Measurements from ENCODE around the gene LHFPL6.

Gene LHFPL6

GRCh38 chr13:39321574-39321973, 281.4 kb downstream of the LHFPL6 start:
- H3K9ac ChIP-seq (ENCODE audit: low read length): no peak overlapping the region
- DNase-seq (ENCODE audit: low read depth): peak; percentile 78
- H3K9me3 ChIP-seq (ENCODE audit: control insufficient read depth, low read length): no peaks in the 10 kb centered on the region
- no peaks in the 10 kb centered on the region for H3K27me3 ChIP-seq (replicated peaks; ENCODE audit: control insufficient read depth, insufficient read depth, low read length)
- no peak overlapping the region for H3K4me3 ChIP-seq (ENCODE audit: low read length)
- H3K4me1 ChIP-seq (ENCODE audit: control insufficient read depth, insufficient read depth, low read length): peaks cover 73% of the 10 kb centered on the region
- H3K36me3 ChIP-seq (ENCODE audit: control insufficient read depth, insufficient read depth, low read length, severe bottlenecking): no peaks in the 10 kb centered on the region

GRCh38 chr13:39318161-39318560, 284.8 kb downstream of the LHFPL6 start:
- H3K9me3 ChIP-seq (ENCODE audit: control insufficient read depth, low read length): no peaks in the 10 kb centered on the region
- no peaks in the 10 kb centered on the region for H3K36me3 ChIP-seq (ENCODE audit: control insufficient read depth, insufficient read depth, low read length, severe bottlenecking)
- no peak overlapping the region for H3K4me3 ChIP-seq (ENCODE audit: low read length)
- H3K4me1 ChIP-seq (ENCODE audit: control insufficient read depth, insufficient read depth, low read length): peaks cover 60% of the 10 kb centered on the region
- no peak overlapping the region for H3K9ac ChIP-seq (ENCODE audit: low read length)
- DNase-seq (ENCODE audit: low read depth): no peak
- no peaks in the 10 kb centered on the region for H3K27me3 ChIP-seq (replicated peaks; ENCODE audit: control insufficient read depth, insufficient read depth, low read length)

- Histone ChIP-seq H3K36me3 (ENCODE audit: control insufficient read depth, insufficient read depth, low read length, severe bottlenecking) (no peaks in the 10 kb centered on the region), H3K4me1 (ENCODE audit: control insufficient read depth, insufficient read depth, low read length) (peaks cover 51% of the 10 kb centered on the region), H3K4me3 (ENCODE audit: low read length) (no peak overlapping the region), H3K9ac (ENCODE audit: low read length) (no peak overlapping the region), H3K9me3 (ENCODE audit: control insufficient read depth, low read length) (no peaks in the 10 kb centered on the region), H3K27me3 (replicated peaks; ENCODE audit: control insufficient read depth, insufficient read depth, low read length) (no peaks in the 10 kb centered on the region)
- DNase-seq (ENCODE audit: low read depth): peak; percentile 48
Measured at GRCh38 chr13:39317291-39317690, 285.7 kb downstream of the LHFPL6 start.

GRCh38 chr13:39315796-39316195, 287.2 kb downstream of the LHFPL6 start:
- Histone ChIP-seq H3K36me3 (ENCODE audit: control insufficient read depth, insufficient read depth, low read length, severe bottlenecking) (no peaks in the 10 kb centered on the region), H3K4me1 (ENCODE audit: control insufficient read depth, insufficient read depth, low read length) (peaks cover 44% of the 10 kb centered on the region), H3K27me3 (replicated peaks; ENCODE audit: control insufficient read depth, insufficient read depth, low read length) (no peaks in the 10 kb centered on the region), H3K9me3 (ENCODE audit: control insufficient read depth, low read length) (no peaks in the 10 kb centered on the region), H3K4me3 (ENCODE audit: low read length) (no peak overlapping the region), H3K9ac (ENCODE audit: low read length) (no peak overlapping the region)
- DNase-seq (ENCODE audit: low read depth): no peak

GRCh38 chr13:39313721-39314120, 289.3 kb downstream of the LHFPL6 start:
- Histone ChIP-seq H3K36me3 (ENCODE audit: control insufficient read depth, insufficient read depth, low read length, severe bottlenecking) (no peaks in the 10 kb centered on the region), H3K27me3 (replicated peaks; ENCODE audit: control insufficient read depth, insufficient read depth, low read length) (no peaks in the 10 kb centered on the region), H3K9ac (ENCODE audit: low read length) (no peak overlapping the region), H3K4me1 (ENCODE audit: control insufficient read depth, insufficient read depth, low read length) (peaks cover 31% of the 10 kb centered on the region), H3K4me3 (ENCODE audit: low read length) (no peak overlapping the region), H3K9me3 (ENCODE audit: control insufficient read depth, low read length) (no peaks in the 10 kb centered on the region)
- DNase-seq (ENCODE audit: low read depth): no peak

GRCh38 chr13:39312596-39312995, 290.4 kb downstream of the LHFPL6 start:
- no peaks in the 10 kb centered on the region for H3K27me3 ChIP-seq (replicated peaks; ENCODE audit: control insufficient read depth, insufficient read depth, low read length)
- H3K4me1 ChIP-seq (ENCODE audit: control insufficient read depth, insufficient read depth, low read length): peaks cover 22% of the 10 kb centered on the region
- no peak overlapping the region for H3K4me3 ChIP-seq (ENCODE audit: low read length)
- H3K9ac ChIP-seq (ENCODE audit: low read length): no peak overlapping the region
- no peaks in the 10 kb centered on the region for H3K9me3 ChIP-seq (ENCODE audit: control insufficient read depth, low read length)
- DNase-seq (ENCODE audit: low read depth): no peak
- no peaks in the 10 kb centered on the region for H3K36me3 ChIP-seq (ENCODE audit: control insufficient read depth, insufficient read depth, low read length, severe bottlenecking)

GRCh38 chr13:39311619-39312018, 291.4 kb downstream of the LHFPL6 start:
- Histone ChIP-seq H3K4me3 (ENCODE audit: low read length) (no peak overlapping the region), H3K36me3 (ENCODE audit: control insufficient read depth, insufficient read depth, low read length, severe bottlenecking) (no peaks in the 10 kb centered on the region), H3K4me1 (ENCODE audit: control insufficient read depth, insufficient read depth, low read length) (peaks cover 12% of the 10 kb centered on the region), H3K27me3 (replicated peaks; ENCODE audit: control insufficient read depth, insufficient read depth, low read length) (no peaks in the 10 kb centered on the region), H3K9me3 (ENCODE audit: control insufficient read depth, low read length) (no peaks in the 10 kb centered on the region), H3K9ac (ENCODE audit: low read length) (no peak overlapping the region)
- DNase-seq (ENCODE audit: low read depth): peak; percentile 39

- Histone ChIP-seq H3K4me3 (ENCODE audit: low read length) (no peak overlapping the region), H3K9me3 (ENCODE audit: control insufficient read depth, low read length) (no peaks in the 10 kb centered on the region)
- no peak for DNase-seq (ENCODE audit: low read depth)
Measured at GRCh38 chr13:39310961-39311360, 292.0 kb downstream of the LHFPL6 start.

GRCh38 chr13:39306639-39307589, 296.1 kb downstream of the LHFPL6 start:
- Histone ChIP-seq H3K4me1 (ENCODE audit: control insufficient read depth, insufficient read depth, low read length) (peaks cover 8% of the 10 kb centered on the region), H3K4me3 (ENCODE audit: low read length) (no peak overlapping the region), H3K9me3 (ENCODE audit: control insufficient read depth, low read length) (no peaks in the 10 kb centered on the region), H3K9ac (ENCODE audit: low read length) (no peak overlapping the region), H3K36me3 (ENCODE audit: control insufficient read depth, insufficient read depth, low read length, severe bottlenecking) (no peaks in the 10 kb centered on the region), H3K27me3 (replicated peaks; ENCODE audit: control insufficient read depth, insufficient read depth, low read length) (no peaks in the 10 kb centered on the region)
- DNase-seq (ENCODE audit: low read depth): no peak

More at GRCh38 chr13:39310961-39311360, 292.0 kb downstream of the LHFPL6 start:
- Histone ChIP-seq H3K4me1 (ENCODE audit: control insufficient read depth, insufficient read depth, low read length) (peaks cover 8% of the 10 kb centered on the region), H3K9ac (ENCODE audit: low read length) (no peak overlapping the region), H3K27me3 (replicated peaks; ENCODE audit: control insufficient read depth, insufficient read depth, low read length) (no peaks in the 10 kb centered on the region), H3K36me3 (ENCODE audit: control insufficient read depth, insufficient read depth, low read length, severe bottlenecking) (no peaks in the 10 kb centered on the region)

GRCh38 chr13:39302820-39303219, 300.2 kb downstream of the LHFPL6 start:
- Histone ChIP-seq H3K27me3 (replicated peaks; ENCODE audit: control insufficient read depth, insufficient read depth, low read length) (no peaks in the 10 kb centered on the region), H3K36me3 (ENCODE audit: control insufficient read depth, insufficient read depth, low read length, severe bottlenecking) (no peaks in the 10 kb centered on the region), H3K9me3 (ENCODE audit: control insufficient read depth, low read length) (no peaks in the 10 kb centered on the region), H3K4me3 (ENCODE audit: low read length) (no peak overlapping the region), H3K4me1 (ENCODE audit: control insufficient read depth, insufficient read depth, low read length) (peaks cover 5% of the 10 kb centered on the region), H3K9ac (ENCODE audit: low read length) (no peak overlapping the region)
- peak; percentile 25 for DNase-seq (ENCODE audit: low read depth)

- H3K9me3 ChIP-seq (ENCODE audit: control insufficient read depth, low read length): no peaks in the 10 kb centered on the region
- H3K9ac ChIP-seq (ENCODE audit: low read length): no peak overlapping the region
- no peak for DNase-seq (ENCODE audit: low read depth)
- no peaks in the 10 kb centered on the region for H3K36me3 ChIP-seq (ENCODE audit: control insufficient read depth, insufficient read depth, low read length, severe bottlenecking)
- no peak overlapping the region for H3K4me3 ChIP-seq (ENCODE audit: low read length)
- H3K27me3 ChIP-seq (replicated peaks; ENCODE audit: control insufficient read depth, insufficient read depth, low read length): no peaks in the 10 kb centered on the region
- peaks cover 15% of the 10 kb centered on the region for H3K4me1 ChIP-seq (ENCODE audit: control insufficient read depth, insufficient read depth, low read length)
Measured at GRCh38 chr13:39298951-39299350, 304.0 kb downstream of the LHFPL6 start.
